Neural cell (in vitro differentiated cells): Measurements from ENCODE around the gene TMEM250. TPM values are rescaled to one million over a fixed set of nuclear protein-coding genes. Genes with fewer than 3 reads are reported as not detected.
A peak's percentile ranks its signal among the peaks of the same experiment; 100 is the strongest.

Experiments
- H2AFZ ChIP-seq: fragments of 200-600, 300-800 bp; sonication (generic), shearing (Covaris generic); 2 replicates; pipeline ENCODE4 v1.6.0; 2014; ENCODE audit warnings: low read depth, mild to moderate bottlenecking, antibody characterized with exemption, low read length, moderate library complexity
- H3F3A ChIP-seq: fragments of 200-600 bp; shearing (Covaris generic); 2 replicates; pipeline ENCODE4 v1.6.1; 2016; ENCODE audit warnings: mild to moderate bottlenecking, moderate library complexity, mixed read lengths, antibody characterized with exemption, low read length; ENCODE audit not compliant: insufficient read depth, poor library complexity, severe bottlenecking
- H3K27ac ChIP-seq: fragments of 200-600, 300-800 bp; sonication (generic), shearing (Covaris generic); 2 replicates; pipeline ENCODE4 v1.5.1; 2014; ENCODE audit warnings: mild to moderate bottlenecking, low read length, moderate library complexity
- H3K27me3 ChIP-seq: fragments of 300-800, 200-600 bp; sonication (generic), shearing (Covaris generic); 2 replicates; pipeline ENCODE4 v1.6.0; 2014; ENCODE audit warnings: mild to moderate bottlenecking, low read depth, low read length, moderate library complexity; ENCODE audit not compliant: insufficient read depth
- H3K36me3 ChIP-seq: fragments of 300-800, 200-600 bp; sonication (generic), shearing (Covaris generic); 2 replicates; pipeline ENCODE4 v1.5.1; 2014; ENCODE audit warnings: mild to moderate bottlenecking, antibody characterized with exemption, low read length, moderate library complexity; ENCODE audit not compliant: insufficient read depth
- H3K4me2 ChIP-seq: fragments of 300-800, 200-600 bp; sonication (generic), shearing (Covaris generic); 2 replicates; pipeline ENCODE4 v1.6.0; 2014; ENCODE audit warnings: mild to moderate bottlenecking, low read length
- H3K4me3 ChIP-seq: fragments of 300-800, 200-600 bp; sonication (generic), shearing (Covaris generic); 2 replicates; pipeline ENCODE4 v1.5.1; 2014; ENCODE audit warnings: mild to moderate bottlenecking, low read length, moderate library complexity
- H3K79me2 ChIP-seq: fragments of 200-600 bp; shearing (Covaris generic); replicated peaks from 2 replicates; pipeline ENCODE4 v1.6.0; 2014; ENCODE audit warnings: mild to moderate bottlenecking, low read length, moderate library complexity; ENCODE audit not compliant: insufficient read depth
- H3K9ac ChIP-seq: fragments of 300-800, 200-600 bp; sonication (generic), shearing (Covaris generic); 2 replicates; pipeline ENCODE4 v1.6.1; 2016; ENCODE audit warnings: mild to moderate bottlenecking, low read length, mixed read lengths
- H3K9me2 ChIP-seq: fragments of 200-600 bp; shearing (Covaris generic); 2 replicates; pipeline ENCODE4 v1.6.1; 2016; ENCODE audit warnings: mild to moderate bottlenecking, low read length, mixed read lengths; ENCODE audit not compliant: insufficient read depth
- H3K9me3 ChIP-seq: fragments of 200-600, 300-800 bp; sonication (generic), shearing (Covaris generic); 2 replicates; pipeline ENCODE4 v1.6.1; 2016; ENCODE audit warnings: mild to moderate bottlenecking, mixed run types, low read length, moderate library complexity, mixed read lengths
- H4K20me1 ChIP-seq: fragments of 200-600 bp; shearing (Covaris generic); 2 replicates; pipeline ENCODE4 v1.6.1; 2016; ENCODE audit warnings: mild to moderate bottlenecking, mixed run types; ENCODE audit not compliant: insufficient read depth
- CTCF ChIP-seq: fragments of 450-650 bp; IDR thresholded peaks from 2 replicates; pipeline ENCODE4 v1.5.1; 2014; ENCODE audit warnings: antibody characterized with exemption, mild to moderate bottlenecking, moderate library complexity; ENCODE audit not compliant: poor library complexity, severe bottlenecking
- EP300 ChIP-seq: fragments of 450-650 bp; conservative IDR thresholded peaks from 2 replicates; pipeline ENCODE4 v1.6.1; 2014; ENCODE audit warnings: antibody characterized with exemption, mild to moderate bottlenecking, moderate library complexity; ENCODE audit not compliant: poor library complexity, severe bottlenecking
- EZH2 ChIP-seq: fragments of 200-600, 300-800 bp; shearing (Covaris generic), sonication (generic); IDR thresholded peaks from 2 replicates; pipeline ENCODE4 v1.6.1; 2014; ENCODE audit warnings: antibody characterized with exemption, low read length, borderline replicate concordance, mild to moderate bottlenecking; ENCODE audit not compliant: insufficient read depth, poor library complexity, severe bottlenecking
- MXI1 ChIP-seq: fragments of 450-650 bp; conservative IDR thresholded peaks from 2 replicates; pipeline ENCODE4 v1.6.1; 2014; ENCODE audit warnings: antibody characterized with exemption, mild to moderate bottlenecking; ENCODE audit not compliant: poor library complexity, severe bottlenecking
- POLR2AphosphoS5 ChIP-seq: IDR thresholded peaks from 2 replicates; pipeline ENCODE4 v1.6.1; 2012
- RAD21 ChIP-seq: fragments of 450-650 bp; conservative IDR thresholded peaks from 2 replicates; pipeline ENCODE4 v1.6.1; 2014; ENCODE audit warnings: antibody characterized with exemption, mild to moderate bottlenecking, moderate library complexity
- REST ChIP-seq: IDR thresholded peaks from 2 replicates; pipeline ENCODE4 v1.6.1; 2012; ENCODE audit warnings: borderline replicate concordance
- SMC3 ChIP-seq: fragments of 450-650 bp; conservative IDR thresholded peaks from 2 replicates; pipeline ENCODE4 v1.6.1; 2014; ENCODE audit warnings: antibody characterized with exemption, mild to moderate bottlenecking, moderate library complexity; ENCODE audit not compliant: poor library complexity
- TAF1 ChIP-seq: IDR thresholded peaks from 2 replicates; pipeline ENCODE4 v1.6.1; 2012; ENCODE audit warnings: low read depth
- polyA plus RNA-seq: library from polyadenylated mRNA; depleted of rRNA; stranded (reverse); fragments of >200 nt; gene quantifications from 2 replicates; pipeline ENCODE4 v1.2.3, GENCODE V29; 2014

TMEM250 gene
- polyA plus RNA-seq, 1 donor from 2014 or later: 15.0 TPM

- Histone ChIP-seq H3K4me2 (peak overlapping the region; percentile 59), H3K4me3 (peak overlapping the region; percentile 67), H3K79me2 (no peaks in the 10 kb centered on the region), H3K36me3 (no peaks in the 10 kb centered on the region), H3K27ac (no peak overlapping the region), H3F3A (no peaks in the 10 kb centered on the region), H3K9ac (peak overlapping the region; percentile 57), H3K9me3 (no peaks in the 10 kb centered on the region), H3K27me3 (peaks cover 19% of the 10 kb centered on the region), H4K20me1 (no peaks in the 10 kb centered on the region), H3K9me2 (no peaks in the 10 kb centered on the region), H2AFZ (peak overlapping the region; percentile 83)
- TF ChIP-seq CTCF: peak; percentile 80
- TF ChIP-seq EP300: no peak
- peak; percentile 81 for TF ChIP-seq RAD21
- peak; percentile 44 for TF ChIP-seq MXI1
- TF ChIP-seq SMC3: peak; percentile 85
These were observed 14.7 kb upstream of the TMEM250 start for GRCh38 chr9:136133191-136133958.

GRCh38 chr9:136132512-136133050, 13.9 kb upstream of the TMEM250 start:
- Histone ChIP-seq H3K27me3 (peaks cover 19% of the 10 kb centered on the region), H3K9me2 (no peaks in the 10 kb centered on the region), H3K4me3 (peak overlapping the region; percentile 49), H3K27ac (no peak overlapping the region), H2AFZ (no peak overlapping the region), H3K9me3 (no peaks in the 10 kb centered on the region), H3K36me3 (no peaks in the 10 kb centered on the region), H3K4me2 (no peak overlapping the region), H3K9ac (no peak overlapping the region), H4K20me1 (no peaks in the 10 kb centered on the region), H3K79me2 (no peaks in the 10 kb centered on the region), H3F3A (no peaks in the 10 kb centered on the region)
- no peak for TF ChIP-seq CTCF
- no peak for TF ChIP-seq SMC3
- no peak for TF ChIP-seq TAF1
- no peak for TF ChIP-seq EZH2
- no peak for TF ChIP-seq POLR2AphosphoS5
- no peak for TF ChIP-seq REST
- TF ChIP-seq RAD21: no peak
- TF ChIP-seq EP300: no peak
- TF ChIP-seq MXI1: no peak
